GM03348 (cell line): ENCODE measurements around the gene REPIN1.

Experiments
- DNase-seq: peaks from one replicate; pipeline ENCODE4 v3.0.0; 2012; ENCODE audit warnings: low spot score

REPIN1 gene

DNA sequence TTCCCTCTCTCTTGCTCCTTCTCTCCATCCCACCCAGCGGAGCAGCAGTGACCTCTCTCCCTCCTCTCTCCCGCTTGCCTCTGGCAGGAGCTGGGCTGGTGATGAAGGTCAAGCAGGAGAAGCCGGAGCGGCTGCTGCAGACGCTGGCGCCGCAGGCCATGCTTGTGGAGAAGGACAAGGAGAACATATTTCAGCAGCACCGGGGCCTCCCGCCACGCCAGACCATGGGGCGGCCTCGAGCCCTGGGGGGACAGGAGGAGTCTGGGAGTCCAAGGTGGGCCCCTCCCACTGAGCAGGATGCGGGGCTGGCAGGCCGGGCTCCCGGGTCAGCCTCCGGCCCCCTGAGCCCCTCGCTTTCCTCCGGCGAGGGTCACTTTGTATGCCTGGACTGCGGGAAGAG lies 27.8 kb downstream of the REPIN1 start:
- DNase-seq: no peak

DNA sequence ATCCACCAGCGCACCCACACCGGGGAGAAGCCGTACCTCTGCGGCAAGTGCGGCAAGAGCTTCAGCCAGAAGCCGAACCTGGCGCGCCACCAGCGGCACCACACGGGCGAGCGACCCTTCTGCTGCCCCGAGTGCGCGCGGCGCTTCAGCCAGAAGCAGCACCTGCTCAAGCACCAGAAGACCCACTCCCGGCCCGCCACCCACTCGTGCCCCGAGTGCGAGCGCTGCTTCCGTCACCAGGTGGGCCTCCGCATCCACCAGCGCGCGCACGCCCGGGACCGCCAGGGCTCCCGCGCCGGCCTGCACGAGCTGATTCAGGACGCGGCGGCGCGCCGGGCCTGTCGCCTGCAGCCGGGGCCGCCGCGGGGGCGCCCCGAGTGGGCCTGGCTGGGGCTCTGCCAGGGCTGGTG lies 28.2 kb downstream of the REPIN1 start:
- no peak for DNase-seq

DNA sequence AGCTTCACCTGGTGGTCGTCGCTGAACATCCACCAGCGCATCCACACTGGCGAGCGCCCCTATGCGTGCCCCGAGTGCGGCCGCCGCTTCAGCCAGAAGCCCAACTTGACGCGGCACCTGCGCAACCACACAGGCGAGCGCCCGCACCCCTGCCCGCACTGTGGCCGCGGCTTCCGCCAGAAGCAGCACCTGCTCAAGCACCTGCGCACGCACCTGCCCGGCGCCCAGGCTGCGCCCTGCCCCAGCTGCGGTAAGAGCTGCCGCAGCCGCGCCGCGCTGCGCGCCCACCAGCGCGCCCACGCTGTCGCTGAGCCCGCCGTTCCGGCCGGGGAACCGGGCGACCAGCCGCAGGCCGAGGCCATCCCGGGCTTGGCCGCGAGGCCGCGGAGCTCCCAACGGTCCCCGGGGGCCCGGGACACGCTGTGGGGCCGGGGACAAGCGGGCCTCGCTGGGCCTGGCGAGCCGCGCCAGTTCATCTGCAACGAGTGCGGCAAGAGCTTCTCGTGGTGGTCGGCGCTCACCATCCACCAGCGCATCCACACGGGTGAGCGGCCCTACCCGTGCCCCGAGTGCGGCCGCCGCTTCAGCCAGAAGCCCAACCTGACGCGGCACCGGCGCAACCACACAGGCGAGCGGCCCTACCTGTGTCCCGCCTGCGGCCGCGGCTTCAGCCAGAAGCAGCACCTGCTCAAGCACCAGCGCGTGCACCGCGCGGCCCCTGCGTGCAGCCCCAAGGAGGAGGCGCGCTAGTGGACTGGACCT lies 28.9 kb downstream of the REPIN1 start:
- DNase-seq: no peak

DNA sequence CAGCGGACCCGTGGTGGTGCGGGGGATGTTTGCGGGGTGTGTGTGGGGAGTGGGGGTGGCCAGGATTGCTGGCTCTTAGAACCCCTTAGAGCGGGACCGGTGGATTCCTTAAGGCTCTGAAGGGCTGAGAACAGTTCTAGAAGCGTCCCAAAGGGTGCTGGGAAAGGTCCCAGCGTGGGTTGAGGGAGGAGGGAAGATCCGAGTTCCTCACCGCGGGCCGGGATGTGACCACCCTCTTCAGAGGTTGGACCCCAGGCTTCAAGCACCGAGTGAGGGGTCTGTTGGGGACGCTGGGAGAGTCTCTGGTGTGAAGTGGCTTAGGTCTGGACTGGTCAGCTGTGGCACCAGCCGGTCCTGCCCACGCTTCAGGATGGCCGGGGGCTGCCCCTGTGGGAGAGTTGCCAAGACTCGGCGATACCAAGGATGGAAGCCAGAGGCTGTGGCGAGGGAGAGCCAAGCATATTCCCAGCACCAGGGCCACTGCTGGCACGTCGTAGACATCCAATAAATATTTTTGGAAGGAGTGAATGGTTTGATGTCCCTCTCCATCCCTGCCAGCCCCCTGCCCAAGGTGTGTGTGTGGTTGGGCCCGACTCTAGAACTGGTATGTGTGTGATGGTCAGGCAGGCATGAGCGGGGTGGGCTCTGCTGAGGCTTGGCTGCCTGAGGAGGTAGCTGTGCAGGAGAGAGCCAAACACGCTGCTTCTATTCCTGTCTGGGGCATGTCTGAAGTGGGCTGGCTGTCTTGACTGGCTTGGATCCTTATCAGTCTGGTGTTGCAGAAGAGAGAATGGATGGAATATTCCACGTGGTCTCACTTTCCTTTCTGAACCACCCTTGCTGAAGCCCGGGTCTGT lies 29.7 kb downstream of the REPIN1 start:
- no peak for DNase-seq

DNA sequence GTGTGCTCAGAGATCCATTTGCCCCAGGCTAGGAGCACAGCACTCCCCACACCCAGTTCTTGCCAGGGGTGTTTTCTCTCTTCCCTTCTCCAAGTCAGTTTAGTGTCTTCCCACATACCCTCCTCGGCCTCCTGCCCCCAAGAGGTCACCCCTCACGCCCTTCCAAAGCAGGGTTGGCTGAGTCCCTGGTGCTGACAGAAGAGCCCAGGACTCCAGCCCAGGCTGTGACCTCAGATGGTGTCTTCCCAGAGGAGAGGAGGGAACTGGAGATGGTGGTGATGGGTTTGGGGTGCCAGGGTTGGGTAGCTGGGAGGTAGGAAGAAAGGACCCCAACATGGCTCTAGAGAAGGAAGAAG lies 30.3 kb downstream of the REPIN1 start:
- DNase-seq: no peak

DNA sequence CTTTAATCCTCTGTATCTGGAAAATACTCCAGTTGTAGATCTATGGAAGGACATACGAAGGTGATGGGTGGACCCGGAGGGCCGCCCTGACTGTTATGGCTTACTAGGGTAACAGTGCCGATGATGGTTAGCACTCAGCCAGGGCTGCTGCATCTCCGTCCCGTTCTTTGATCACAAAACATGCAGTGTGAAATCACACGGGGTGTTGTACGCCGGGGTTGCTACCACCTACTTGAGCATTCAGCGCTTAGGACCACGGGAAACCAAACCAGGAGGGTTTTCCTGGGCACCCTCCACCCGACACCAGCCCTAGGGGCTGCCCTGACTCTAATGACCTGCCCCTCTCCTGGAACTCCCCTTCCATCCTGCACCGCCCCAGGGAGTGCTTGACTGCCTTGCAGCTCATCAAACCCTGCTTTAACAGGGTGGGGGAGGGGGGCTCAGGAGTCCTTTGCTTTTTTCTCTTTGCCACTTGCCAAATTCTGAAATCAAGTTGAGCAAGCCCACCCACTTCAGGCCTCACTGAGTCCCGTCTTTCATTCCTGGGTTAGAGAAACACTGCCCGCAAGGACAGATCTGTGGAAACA lies 30.9 kb downstream of the REPIN1 start:
- no peak for DNase-seq

DNA sequence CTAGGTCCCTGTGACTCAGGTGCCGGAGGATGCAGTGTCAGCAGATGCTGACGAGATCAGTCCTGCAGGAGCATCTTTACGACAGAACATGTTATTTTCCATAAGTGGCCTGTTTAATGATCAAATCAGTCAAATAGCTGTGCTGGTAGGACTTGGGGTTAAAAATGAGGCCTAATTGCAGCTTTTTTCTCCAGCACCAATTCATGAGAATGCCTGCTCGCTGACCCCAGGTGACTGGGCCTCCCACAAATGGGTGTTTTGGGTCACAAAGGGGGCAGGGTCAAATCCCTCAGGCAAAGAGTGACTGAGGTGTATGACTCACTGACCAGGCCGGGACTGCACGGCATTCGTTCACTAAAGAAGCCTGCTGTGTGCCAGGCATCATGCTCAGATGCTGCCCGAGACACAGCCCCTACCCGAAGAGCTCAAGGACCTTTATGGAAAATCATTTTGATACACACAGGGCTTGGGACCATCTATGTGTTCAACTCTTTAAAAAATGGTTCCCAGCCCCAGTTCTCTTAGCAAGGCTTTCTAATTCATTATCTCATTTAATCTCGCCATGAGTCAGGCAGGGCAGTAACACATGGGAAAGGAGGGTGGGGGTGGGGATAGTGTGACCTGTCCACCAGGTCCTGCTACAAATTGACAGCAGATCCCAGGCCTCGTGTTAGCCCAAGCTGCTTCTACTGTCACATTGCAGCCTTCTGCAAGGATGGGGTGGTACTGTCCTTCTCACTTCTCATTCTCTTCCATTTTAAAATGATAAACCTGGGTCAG lies 31.6 kb downstream of the REPIN1 start:
- DNase-seq: no peak

DNA sequence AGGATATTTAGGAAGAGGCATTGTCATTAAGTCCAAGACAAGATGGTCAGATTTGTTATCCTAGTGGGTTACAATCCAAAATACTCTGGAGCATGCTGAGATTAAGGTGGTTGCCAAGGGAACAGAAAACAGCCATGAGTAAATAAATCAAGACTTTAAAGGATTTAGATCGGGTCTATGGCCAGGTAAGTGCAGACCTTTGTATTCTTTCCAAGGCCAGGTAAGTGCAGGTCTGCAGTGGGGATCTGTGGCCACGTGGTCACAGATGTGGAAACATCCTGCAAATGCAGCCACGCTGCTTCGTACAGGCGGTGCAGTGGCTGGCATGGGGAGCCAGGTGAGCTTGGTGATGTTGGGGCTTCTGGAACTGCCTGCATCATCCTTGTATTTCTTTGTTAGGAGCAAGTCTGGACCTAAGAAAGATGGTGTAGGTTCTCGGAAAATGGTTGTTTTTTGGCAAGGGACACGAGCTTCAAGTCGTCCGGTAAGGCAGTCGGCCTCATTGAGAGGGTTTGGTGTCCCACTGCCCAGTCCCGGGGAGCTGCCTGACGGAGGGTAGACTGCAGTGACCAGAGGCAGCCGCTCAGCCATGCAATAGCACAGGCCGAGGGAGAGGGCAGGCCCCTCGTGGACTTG lies 32.3 kb downstream of the REPIN1 start:
- DNase-seq: no peak

DNA sequence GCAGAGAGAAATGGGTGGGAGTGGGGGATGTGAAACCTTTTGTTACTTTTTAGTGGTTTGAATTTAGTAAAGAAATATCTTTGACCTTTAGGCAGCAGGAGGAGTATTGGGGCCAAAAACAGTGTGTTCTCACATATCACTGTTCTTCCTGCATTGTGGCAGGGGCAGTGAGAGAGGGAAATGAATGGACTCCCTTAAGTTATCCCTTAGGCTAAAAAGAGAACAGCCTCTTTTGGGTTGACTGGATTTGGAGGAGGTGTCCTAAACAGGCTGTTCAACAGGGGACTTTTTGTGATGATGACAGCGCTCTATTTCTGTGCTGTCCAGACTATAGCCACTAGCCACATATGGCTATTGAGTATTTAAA lies 32.8 kb downstream of the REPIN1 start:
- no peak for DNase-seq

DNA sequence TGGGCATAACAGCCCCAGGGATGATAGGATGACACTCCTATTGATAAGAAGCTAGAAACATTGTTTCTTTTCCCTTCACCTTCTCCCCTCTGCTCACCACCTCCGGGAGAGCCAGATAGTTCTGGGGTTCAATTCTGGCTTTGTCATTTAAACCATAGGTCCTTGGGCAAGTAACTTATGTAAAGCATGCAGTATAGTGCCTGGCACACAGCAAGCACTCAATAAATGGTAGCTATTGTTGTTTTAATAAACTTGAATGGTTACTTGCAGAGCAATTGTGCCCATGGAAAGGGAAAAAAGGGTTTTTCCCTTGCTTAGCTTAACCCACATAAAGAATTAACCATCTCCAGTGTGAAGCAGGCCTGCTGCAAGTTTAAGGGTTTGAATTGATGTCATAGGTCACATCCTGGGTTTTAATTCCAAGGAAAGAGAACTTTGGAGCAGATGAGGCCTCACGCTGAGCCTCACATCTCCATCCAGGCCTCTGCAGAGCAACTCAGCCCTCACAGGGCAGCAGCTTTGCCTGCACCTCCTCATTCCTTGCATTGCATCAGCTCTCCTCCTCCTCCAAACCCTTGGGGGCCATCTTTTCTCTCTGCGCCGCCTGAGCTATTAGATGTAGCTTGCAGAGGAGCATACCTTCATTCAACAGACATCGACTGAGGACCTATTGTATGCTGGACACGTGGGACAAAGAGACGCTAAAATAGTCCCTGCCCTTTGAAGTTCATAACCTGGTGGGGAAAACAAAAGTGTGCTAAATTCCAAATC lies 33.4 kb downstream of the REPIN1 start:
- DNase-seq: no peak

DNA sequence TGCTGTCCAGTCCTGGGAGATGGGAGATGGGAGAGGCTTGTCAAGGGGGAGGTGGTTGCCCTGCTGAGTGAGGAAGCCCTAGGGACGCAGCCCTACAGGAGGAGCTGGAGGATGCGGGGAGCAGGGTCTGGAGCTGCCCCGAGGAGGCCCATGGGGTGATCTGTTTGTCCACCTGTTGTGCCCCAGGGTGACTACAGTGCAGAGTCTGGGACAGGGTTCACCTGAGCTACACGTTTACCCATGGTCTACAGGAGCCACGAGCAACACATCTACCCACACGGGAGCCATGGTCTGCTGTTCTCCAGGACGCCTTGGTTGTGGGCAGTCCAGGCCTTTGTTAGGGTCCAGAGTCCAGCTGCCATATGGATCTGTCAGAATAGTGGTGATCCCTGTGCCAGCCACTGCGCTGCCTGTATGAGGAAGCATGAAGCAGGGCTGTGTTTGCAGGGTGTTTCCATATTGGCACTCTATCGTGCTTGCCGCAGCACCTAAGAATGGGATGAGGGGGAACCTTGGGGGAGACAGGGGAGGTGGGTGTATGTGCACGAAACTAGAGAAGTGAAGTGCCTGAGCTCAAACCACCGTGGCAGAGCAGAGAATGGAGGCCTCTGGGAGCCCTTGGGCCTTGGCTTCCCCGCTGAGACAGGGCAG lies 34.2 kb downstream of the REPIN1 start:
- no peak for DNase-seq

DNA sequence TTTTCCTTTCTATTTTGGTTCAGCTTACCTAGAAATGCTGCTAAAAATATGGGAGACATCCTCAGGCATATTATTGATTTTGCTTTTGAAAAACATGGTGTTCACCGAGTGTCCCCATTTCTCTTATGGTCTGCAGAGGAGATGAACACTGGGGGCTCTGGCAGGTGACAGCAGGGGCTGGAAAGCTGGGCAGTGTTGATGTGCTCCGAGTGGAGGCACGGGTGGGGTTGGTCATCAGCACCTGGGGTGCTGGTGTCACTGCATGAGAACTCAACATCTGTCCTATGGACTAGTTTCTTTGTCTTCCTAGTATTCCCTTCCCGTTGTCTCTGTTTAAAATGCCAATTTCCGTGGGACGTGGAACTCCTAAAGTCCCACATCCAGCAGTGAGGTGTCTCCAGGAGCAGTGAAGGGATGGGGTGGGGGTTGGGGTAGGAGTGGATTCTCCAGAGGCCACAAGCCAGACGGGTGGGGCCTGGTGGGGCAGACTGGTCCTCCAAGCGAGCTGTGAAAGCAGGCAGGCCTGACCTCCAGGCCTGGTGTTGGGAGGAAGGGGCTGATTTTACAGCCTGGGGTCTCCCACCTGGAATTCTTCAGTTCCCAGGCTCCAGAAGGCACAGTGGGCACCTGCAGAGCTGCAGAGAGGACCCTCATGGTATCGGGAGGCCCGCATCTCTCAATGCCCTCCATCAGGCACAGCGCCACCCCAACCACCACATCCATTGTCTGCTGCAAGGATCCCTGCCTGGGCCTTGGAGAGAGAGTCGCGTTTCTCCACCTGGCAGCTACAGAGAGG lies 35.0 kb downstream of the REPIN1 start:
- DNase-seq: no peak

DNA sequence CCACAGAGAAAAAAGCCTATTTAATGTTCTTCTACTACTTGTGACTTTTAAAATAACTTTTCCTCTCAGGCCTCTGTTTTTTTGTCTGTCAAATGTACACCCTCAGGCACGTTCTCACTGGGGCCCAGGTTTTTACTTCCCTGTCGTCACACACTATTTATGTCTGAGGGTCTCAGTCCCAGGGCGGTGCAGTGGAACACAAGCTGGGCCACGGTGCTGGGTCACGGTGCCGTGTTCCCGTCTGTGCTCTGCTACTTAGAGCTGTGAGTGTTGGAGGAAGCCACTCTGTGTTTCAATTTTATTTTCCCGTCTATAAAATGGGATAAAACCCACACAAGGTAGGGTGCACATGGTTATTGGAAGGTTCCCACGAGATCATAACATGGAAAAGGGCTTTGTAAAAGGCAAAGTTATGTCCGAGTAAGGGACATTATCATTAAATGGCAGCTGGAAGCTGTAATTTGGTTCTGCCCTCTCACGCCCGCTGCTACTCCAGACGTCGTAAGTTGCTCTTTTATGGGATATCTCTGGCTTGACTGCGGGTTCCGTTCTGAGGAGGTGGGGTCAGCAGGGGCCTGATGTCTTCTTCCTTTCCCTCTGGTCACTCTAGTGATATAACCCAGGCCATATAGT lies 35.7 kb downstream of the REPIN1 start:
- no peak for DNase-seq

DNA sequence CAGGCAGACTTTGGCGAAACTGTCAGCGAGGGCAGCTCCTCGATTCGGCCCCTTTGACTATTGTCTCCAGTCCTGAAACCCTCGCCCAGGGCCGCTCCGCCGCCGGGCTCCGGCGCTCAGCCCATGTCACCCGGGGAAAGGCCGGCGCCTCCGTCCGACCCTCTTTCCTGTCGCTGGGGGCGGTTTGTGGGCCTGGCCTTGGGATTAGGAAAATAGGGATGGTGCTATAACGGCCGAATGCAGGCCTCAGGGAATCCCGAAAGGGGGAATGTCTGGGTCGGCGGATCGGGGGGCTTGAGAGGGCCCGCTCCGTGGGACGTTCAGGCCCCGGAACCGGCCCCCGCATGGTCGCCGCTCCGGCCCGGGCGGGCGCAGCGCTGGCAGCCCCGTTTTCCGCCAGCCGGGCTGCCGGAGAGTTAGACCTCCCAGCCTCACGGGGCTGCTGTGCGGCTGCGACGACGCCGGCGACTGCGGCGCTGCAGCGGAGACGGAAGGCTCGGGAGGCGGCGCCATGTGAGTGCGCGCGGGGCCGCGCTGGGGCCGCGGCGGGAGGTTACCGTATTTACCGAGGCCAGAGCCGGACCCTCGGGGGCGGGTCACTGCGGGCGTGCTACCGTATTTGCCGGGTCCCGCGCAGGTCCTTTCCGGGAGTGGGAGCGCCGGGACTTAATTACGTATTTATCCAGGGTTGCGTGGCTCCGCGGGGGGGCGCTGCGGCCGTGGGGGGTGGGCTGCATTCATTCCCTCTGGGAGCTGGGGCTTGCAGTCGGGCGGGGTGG lies 36.4 kb downstream of the REPIN1 start:
- DNase-seq: peak; percentile 96

DNA sequence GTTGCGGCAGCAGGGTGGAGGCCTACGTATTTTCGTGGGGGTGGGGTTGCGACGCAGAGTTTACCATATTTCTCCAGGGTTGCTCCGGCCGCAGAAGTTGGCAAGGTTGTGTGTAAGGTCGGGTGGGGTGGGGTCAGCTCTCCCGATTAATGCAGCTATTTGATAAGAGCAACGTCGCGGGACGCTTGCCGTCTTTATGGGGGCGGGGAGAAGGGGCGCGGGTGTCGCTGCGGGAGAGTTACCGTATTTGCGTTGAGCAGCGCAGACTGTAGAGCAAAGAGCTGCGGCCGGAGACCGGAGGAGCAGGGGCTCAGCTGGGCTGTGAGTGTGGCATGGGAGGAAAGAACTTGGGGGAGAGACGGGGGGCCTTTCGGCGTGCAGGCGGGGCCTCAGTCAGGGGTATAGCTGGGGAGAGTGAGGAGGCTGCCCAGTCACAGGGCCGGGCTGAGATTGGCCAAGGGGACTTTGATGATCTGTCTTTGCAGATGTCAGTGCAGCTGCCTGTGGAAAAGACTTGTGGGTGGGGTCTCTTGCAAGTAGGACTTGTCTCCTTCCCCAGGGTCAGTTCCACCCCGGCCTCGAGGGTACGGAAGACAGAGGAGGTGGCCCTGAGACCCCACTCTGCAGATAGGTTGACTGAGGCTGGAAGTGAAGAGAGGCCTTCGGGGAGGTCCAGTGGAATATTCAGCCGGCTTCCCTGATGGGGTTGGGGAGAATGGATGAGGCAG lies 37.1 kb downstream of the REPIN1 start:
- DNase-seq: peak; percentile 51

DNA sequence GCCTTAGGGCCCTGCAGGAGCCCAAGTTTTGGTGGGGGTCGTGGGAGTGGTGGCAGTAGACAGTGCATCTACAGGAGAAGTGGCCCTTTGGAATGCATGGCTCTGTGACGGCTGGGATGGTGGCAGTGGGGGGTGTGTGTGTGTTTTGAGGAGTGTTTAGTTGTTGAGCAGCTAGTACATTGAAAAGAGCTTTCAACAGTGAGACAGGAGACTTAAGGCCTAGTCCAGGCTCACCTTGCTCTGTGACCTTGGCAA lies 37.6 kb downstream of the REPIN1 start:
- no peak for DNase-seq

DNA sequence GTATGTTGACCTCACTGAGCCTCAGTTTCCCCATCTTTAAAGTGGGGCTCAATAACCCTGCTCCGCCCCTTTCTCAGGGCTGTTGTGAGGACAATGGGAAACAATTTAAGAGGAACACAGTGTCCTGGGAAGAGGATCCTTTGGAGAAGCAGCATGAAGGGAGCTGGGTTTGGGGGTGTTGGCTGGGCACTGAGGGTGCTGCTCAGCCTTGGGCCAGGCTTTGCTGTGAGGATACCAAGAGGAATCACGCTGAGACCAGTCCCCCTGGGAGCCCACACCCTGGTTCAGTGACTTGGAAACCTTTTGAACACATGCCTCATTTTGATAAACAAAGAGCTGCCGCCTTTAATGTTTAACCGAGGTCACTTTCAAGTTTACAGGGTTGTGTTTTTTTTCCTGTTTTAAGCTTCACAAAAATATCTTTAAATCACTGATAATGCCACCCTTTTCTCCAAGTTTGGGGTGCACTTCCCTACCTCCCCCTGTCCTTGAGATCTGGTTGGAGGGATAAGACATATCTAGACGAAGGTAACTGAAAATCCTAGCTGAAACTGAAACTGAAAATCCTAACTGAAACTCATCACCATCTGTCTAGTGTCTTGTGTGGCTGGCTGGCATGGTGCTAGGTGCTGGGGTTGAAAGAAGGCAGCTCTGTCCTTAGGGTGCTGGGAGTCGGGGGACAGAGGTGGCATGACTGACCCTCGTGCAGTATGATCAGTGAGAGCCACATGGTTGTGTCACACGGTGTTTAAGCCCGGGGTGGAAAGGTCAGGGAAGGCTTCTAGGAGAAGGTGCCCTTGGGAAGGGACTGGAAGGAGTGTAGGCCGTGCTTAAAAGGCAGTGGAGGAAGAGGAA lies 38.2 kb downstream of the REPIN1 start:
- no peak for DNase-seq
